ENCODE measurements around the gene DNAH12. TPM values are rescaled to one million over a fixed set of nuclear protein-coding genes. Genes with fewer than 3 reads are reported as not detected.

The DNAH12 gene
- total and polyA plus RNA-seq, 2 of the 4 experiments (the other 2 are of a cell fraction): under 0.01 to 0.02 TPM

- H4K91ac ChIP-seq (ENCODE audit: insufficient read depth, low read depth, low read length): no peak overlapping the region
- intact Hi-C loops (cut with micrococcal nuclease): no loop called here
- H4K8ac ChIP-seq (ENCODE audit: low read depth in 2 of 2, low read length in 2 of 2): no peak overlapping the region
- no peaks in the 10 kb centered on the region for H3K9me3 ChIP-seq (ENCODE audit: control insufficient read depth, insufficient read depth, low read length)
- DNase-seq (no peak), ATAC-seq (ENCODE audit: low read depth) (no peak)
- no peak overlapping the region for H3K4me2 ChIP-seq (ENCODE audit: low read depth, low read length)
- no peaks in the 10 kb centered on the region for H3K9me1 ChIP-seq (ENCODE audit: insufficient read depth, low read length)
- H3K23ac ChIP-seq (ENCODE audit: low read depth, low read length): no peak overlapping the region
- in situ Hi-C loops (cut with MboI; ENCODE audit: low sequenced_read_pairs): loop anchor here (25.0 kb wide), 1 partner anchor 473 kb away; no protein-coding TSS in a partner anchor
- no peak overlapping the region for H2BK5ac ChIP-seq (ENCODE audit: low read depth, low read length, poor library complexity, severe bottlenecking)
- H2BK15ac ChIP-seq (ENCODE audit: low read depth, low read length): no peak overlapping the region
- BruUV-seq (replicated peaks): no TSS peak
- dilution Hi-C loops (cut with HindIII; ENCODE audit: low sequenced_read_pairs, unreplicated experiment): no loop called here
- ChIA-PET CTCF (no interaction called here), POLR2A (ENCODE audit: unreplicated experiment) (no interaction called here)
- no peak overlapping the region for H3K56ac ChIP-seq (ENCODE audit: extremely low read depth, insufficient read depth, low read length)
- no peak overlapping the region for H2AFZ ChIP-seq (replicated peaks; ENCODE audit: low read length, poor library complexity)
- no peaks in the 10 kb centered on the region for H3K79me1 ChIP-seq (ENCODE audit: low read depth in 1 of 2, low read length in 2 of 2)
- H3K4me1 ChIP-seq (ENCODE audit: control insufficient read depth, insufficient read depth, low read length): no peaks in the 10 kb centered on the region
- H3K9ac ChIP-seq (ENCODE audit: low read depth, low read length): no peak overlapping the region
- no peak overlapping the region for H2AK9ac ChIP-seq (replicated peaks; ENCODE audit: low read depth, low read length, poor library complexity)
- no peak overlapping the region for H2AK5ac ChIP-seq (ENCODE audit: low read depth, low read length)
- H3K4ac ChIP-seq (ENCODE audit: low read depth, low read length): no peak overlapping the region
- H3K36me3 ChIP-seq (ENCODE audit: control insufficient read depth, insufficient read depth, low read length): no peaks in the 10 kb centered on the region
- no peak overlapping the region for H2BK20ac ChIP-seq (ENCODE audit: low read depth, low read length)
- TF ChIP-seq CEBPB (IDR thresholded peaks at IDR 0.05; ENCODE audit: low read depth, low read length): no peak
- TF ChIP-seq MAZ (IDR thresholded peaks at IDR 0.05; ENCODE audit: borderline replicate concordance, low read depth, low read length): no peak
- no peak for TF ChIP-seq RAD21 (IDR thresholded peaks at IDR 0.05; ENCODE audit: low read length)
- TF ChIP-seq POLR2A (IDR thresholded peaks at IDR 0.05; ENCODE audit: low read depth, low read length): no peak
- no peak for TF ChIP-seq RCOR1 (IDR thresholded peaks at IDR 0.05; ENCODE audit: insufficient replicate concordance, low read length)
- WGBS, 2 experiments (ENCODE audit: extremely low coverage in 2 of 2, insufficient read length in 1 of 2): no CpG with 5 or more reads among the region's 2 CpGs
- H3K4me3 ChIP-seq (ENCODE audit: insufficient read depth, low read depth, low read length): no peak overlapping the region
- H3K27ac ChIP-seq (ENCODE audit: insufficient read depth, low read length): no peak overlapping the region
- H3K27me3 ChIP-seq (ENCODE audit: control insufficient read depth, insufficient read depth, low read length): peaks cover 4% of the 10 kb centered on the region
- no peak overlapping the region for H2BK120ac ChIP-seq (ENCODE audit: low read depth, low read length)
- no peaks in the 10 kb centered on the region for H4K20me1 ChIP-seq (ENCODE audit: insufficient read depth, low read length)
- no peak overlapping the region for H3K14ac ChIP-seq (replicated peaks; ENCODE audit: low read depth, low read length)
- H3K18ac ChIP-seq (ENCODE audit: low read depth, low read length): no peak overlapping the region
- H4K5ac ChIP-seq (ENCODE audit: low read depth, low read length): no peak overlapping the region
These were observed 154.9 kb downstream of the DNAH12 start for GRCh38 chr3:57389271-57389670.

Measured in IMR-90 (cell line).